ENCODE data around the gene CACNB2. TPM values are rescaled to one million over a fixed set of nuclear protein-coding genes. Genes with fewer than 3 reads are reported as not detected.

Gene CACNB2
- total RNA-seq, 1 donor from 2014 or later = 0.96 TPM

DNA sequence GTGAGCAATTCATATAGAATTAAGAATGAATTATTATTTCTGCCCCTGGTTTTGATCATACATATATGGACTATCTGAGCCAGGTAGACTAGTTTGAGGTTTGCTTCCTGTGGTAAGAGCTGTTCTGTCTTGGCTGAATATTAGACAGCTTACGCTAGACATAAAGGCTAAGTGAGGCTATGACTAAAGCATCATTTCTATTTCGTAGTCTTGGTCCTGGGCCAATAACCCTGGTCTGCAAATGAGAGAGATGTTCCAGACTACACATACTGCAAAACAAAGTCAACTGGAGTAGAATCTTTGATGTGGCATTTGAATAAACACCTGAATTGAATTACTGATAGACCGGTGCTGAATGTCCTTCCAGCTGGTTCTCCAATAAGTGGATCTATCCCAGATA, 40.8 kb upstream of the CACNB2 start:
- Histone ChIP-seq H3K27me3 (no peaks in the 10 kb centered on the region), H3K4me1 (no peaks in the 10 kb centered on the region), H3K9me3 (no peaks in the 10 kb centered on the region), H3K4me3 (no peak overlapping the region), H3K36me3 (no peaks in the 10 kb centered on the region), H3K27ac (no peak overlapping the region)
- TF ChIP-seq, protein P1, sequence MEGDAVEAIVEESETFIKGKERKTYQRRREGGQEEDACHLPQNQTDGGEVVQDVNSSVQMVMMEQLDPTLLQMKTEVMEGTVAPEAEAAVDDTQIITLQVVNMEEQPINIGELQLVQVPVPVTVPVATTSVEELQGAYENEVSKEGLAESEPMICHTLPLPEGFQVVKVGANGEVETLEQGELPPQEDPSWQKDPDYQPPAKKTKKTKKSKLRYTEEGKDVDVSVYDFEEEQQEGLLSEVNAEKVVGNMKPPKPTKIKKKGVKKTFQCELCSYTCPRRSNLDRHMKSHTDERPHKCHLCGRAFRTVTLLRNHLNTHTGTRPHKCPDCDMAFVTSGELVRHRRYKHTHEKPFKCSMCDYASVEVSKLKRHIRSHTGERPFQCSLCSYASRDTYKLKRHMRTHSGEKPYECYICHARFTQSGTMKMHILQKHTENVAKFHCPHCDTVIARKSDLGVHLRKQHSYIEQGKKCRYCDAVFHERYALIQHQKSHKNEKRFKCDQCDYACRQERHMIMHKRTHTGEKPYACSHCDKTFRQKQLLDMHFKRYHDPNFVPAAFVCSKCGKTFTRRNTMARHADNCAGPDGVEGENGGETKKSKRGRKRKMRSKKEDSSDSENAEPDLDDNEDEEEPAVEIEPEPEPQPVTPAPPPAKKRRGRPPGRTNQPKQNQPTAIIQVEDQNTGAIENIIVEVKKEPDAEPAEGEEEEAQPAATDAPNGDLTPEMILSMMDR (IDR thresholded peaks at IDR 0.05) = no peak
- no peak for DNase-seq (ENCODE audit: low spot score in 2 of 2)
- intact Hi-C loops (cut with DNase I) = no loop called here

DNA sequence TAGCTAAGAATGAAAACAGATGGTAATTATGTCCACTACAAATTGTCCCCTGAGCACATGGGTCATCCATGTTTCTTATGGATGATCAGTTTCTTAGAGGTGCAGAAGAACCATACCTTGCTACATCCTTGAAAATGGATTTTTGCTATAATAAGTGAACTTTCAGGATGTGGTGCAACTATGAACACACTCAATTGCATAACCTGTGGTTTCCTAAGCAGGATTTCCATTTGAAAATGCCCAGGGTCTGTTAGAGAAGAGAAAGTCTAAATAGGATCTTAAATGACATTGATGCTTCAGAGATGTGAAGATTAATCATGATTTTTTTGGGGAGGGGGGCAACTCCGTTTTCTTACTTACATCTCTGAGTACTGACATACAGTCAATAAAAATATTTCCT, 39.6 kb upstream of the CACNB2 start:
- intact Hi-C loops (cut with DNase I) = loop anchor here (5.0 to 10.0 kb wide), 2 partner anchors 117 to 256 kb away; no protein-coding TSS in a partner anchor
- DNase-seq (ENCODE audit: low spot score in 2 of 2) = no peak

DNA sequence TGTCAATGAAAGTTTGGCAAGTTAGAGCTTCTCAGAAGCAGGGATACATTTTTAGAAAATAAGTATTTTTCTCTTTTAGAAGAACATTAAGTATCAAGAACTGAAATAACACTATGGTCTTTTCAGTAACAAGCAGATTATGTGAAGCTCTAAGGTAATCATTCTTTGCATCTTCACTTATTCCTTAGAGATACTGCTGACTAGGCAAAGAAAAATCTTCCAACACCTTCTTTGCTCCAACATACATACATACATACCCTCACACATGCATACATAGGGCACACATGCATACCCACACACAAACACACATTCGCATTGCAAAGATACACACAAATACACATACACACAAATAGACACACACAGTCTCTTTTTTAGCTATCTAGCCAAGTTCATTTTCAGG, 37.8 kb upstream of the CACNB2 start:
- H3K9me3 ChIP-seq = no peaks in the 10 kb centered on the region
- H3K36me3 ChIP-seq = no peaks in the 10 kb centered on the region
- no peak for DNase-seq (ENCODE audit: low spot score in 2 of 2)
- H3K4me1 ChIP-seq = no peaks in the 10 kb centered on the region
- no peak overlapping the region for H3K4me3 ChIP-seq
- TF ChIP-seq, protein P1 (IDR thresholded peaks at IDR 0.05) = no peak
- no peak overlapping the region for H3K27ac ChIP-seq
- H3K27me3 ChIP-seq = no peaks in the 10 kb centered on the region
- intact Hi-C loops (cut with DNase I) = loop anchor here (5.0 to 10.0 kb wide), 2 partner anchors 115 to 258 kb away; no protein-coding TSS in a partner anchor

More for the DNA sequence above, 39.6 kb upstream of the CACNB2 start:
- no peak overlapping the region for H3K4me3 ChIP-seq
- H3K27me3 ChIP-seq = no peaks in the 10 kb centered on the region
- TF ChIP-seq, protein P1 (IDR thresholded peaks at IDR 0.05) = no peak
- no peaks in the 10 kb centered on the region for H3K9me3 ChIP-seq
- no peaks in the 10 kb centered on the region for H3K36me3 ChIP-seq
- no peak overlapping the region for H3K27ac ChIP-seq
- H3K4me1 ChIP-seq = no peaks in the 10 kb centered on the region

DNA sequence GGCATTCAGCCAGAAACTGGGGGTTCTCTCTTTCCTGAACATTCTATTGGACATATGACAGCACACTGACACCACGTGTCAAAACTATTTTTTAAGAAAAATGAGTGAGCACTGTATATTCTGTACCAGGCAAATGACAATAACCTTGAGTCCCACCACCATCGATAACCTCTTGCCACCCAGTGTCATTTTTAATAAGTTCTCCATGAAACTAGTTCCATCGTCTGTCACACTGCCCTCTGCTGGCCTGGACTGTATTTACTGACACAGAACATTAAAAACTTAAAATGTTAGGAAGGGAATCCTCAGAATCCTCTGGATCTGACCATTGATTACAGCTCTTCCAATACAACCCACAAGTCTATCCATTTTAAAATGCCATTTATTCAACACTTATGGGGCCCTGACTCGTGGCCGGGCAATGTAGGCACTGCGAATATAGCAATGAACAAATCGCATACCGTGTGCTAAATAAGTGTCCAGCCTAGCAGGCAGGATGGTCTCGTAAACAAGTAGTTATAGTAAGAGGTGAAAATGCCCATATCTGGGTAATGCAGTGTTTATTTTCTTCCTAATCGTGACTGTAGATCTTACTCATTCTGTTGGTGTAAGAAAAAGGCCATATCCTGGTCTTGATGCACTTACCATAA, 35.9 kb upstream of the CACNB2 start:
- intact Hi-C loops (cut with DNase I) = loop anchor here (1.0 to 10.0 kb wide), 3 partner anchors 113 to 260 kb away; no protein-coding TSS in a partner anchor
- Histone ChIP-seq H3K9me3 (no peaks in the 10 kb centered on the region), H3K27me3 (no peaks in the 10 kb centered on the region), H3K27ac (no peak overlapping the region), H3K36me3 (no peaks in the 10 kb centered on the region), H3K4me3 (peak overlapping the region in 1 of 2 donors; percentile 53), H3K4me1 (no peaks in the 10 kb centered on the region)
- TF ChIP-seq, protein P1 (IDR thresholded peaks at IDR 0.05) = peak; percentile 39 to 72 (median 52)
- peak in 1 of 2 donors; percentile 70 for DNase-seq (ENCODE audit: low spot score in 2 of 2)

DNA sequence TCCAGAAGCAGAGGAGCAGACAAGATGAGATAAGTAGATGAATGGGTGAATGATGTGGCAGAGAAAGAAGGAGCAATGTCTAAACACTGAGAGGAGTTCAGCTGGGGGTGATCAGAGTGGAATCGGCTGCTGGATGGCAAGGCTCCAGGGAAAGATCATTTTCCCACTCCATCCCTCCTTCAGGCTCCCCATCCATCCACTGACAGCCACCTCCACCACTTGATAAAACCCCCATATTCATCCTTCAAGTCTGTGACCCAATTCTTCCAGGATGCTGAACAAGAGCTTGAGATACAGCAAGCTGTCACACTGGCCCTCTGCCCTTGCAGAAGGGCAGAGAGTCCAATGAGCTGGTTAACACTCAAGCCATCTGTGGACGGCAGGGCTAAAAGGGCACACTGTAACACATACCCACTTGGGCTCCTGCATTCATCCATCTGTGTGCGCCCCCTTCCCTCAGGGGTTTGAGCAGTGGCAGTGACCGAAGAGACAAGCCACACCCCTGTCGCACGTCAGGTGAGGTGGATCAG, 30.8 kb upstream of the CACNB2 start:
- no peaks in the 10 kb centered on the region for H3K27me3 ChIP-seq
- H3K27ac ChIP-seq = no peak overlapping the region
- H3K4me1 ChIP-seq = no peaks in the 10 kb centered on the region
- intact Hi-C loops (cut with DNase I) = loop anchor here (10.0 kb wide), 1 partner anchor 265 kb away; no protein-coding TSS in a partner anchor
- H3K36me3 ChIP-seq = no peaks in the 10 kb centered on the region
- DNase-seq (ENCODE audit: low spot score in 2 of 2) = no peak
- no peaks in the 10 kb centered on the region for H3K9me3 ChIP-seq
- H3K4me3 ChIP-seq = no peak overlapping the region
- TF ChIP-seq, protein P1 (IDR thresholded peaks at IDR 0.05) = no peak

Data from ascending aorta (tissue), 2 donors.